Liver (tissue), 9 donors: ENCODE results near the gene ERC2. TPM values are rescaled to one million over a fixed set of nuclear protein-coding genes. Genes with fewer than 3 reads are reported as not detected.

Source experiments
- DNase-seq: peaks from one replicate; pipeline ENCODE4 v3.0.0-alpha.2; 2017; ENCODE audit warnings: low spot score
- H3K27ac ChIP-seq, 2 donors: one replicate each; pipeline ENCODE4 v1.7.0; 2013; ENCODE audit warnings: inconsistent platforms in 2 of 2, low read length in 2 of 2, control low read depth in 1 of 2, low read depth in 1 of 2, mild to moderate bottlenecking in 1 of 2
- H3K27me3 ChIP-seq, 4 donors: one replicate each; pipeline versions ENCODE4 v1.6.1 to v1.7.0; 2013; ENCODE audit warnings: low read length in 3 of 4, inconsistent platforms in 1 of 4, mild to moderate bottlenecking in 1 of 4, moderate library complexity in 1 of 4; ENCODE audit not compliant: control insufficient read depth in 4 of 4, insufficient read depth in 4 of 4
- H3K36me3 ChIP-seq, 4 donors: one replicate each; pipeline versions ENCODE4 v1.6.1 to v1.7.0; 2013; ENCODE audit warnings: low read length in 3 of 4, mild to moderate bottlenecking in 3 of 4, low read depth in 1 of 4, moderate library complexity in 1 of 4; ENCODE audit not compliant: control insufficient read depth in 4 of 4, insufficient read depth in 3 of 4
- H3K4me1 ChIP-seq, 4 donors: one replicate each; pipeline versions ENCODE4 v1.6.1 to v1.7.0; 2013; ENCODE audit warnings: low read length in 3 of 4, mild to moderate bottlenecking in 3 of 4, moderate library complexity in 1 of 4; ENCODE audit not compliant: control insufficient read depth in 4 of 4, insufficient read depth in 4 of 4
- H3K4me3 ChIP-seq, 3 donors: one replicate each; pipeline versions ENCODE4 v1.6.1 to v1.7.0; 2013; ENCODE audit warnings: low read length in 3 of 3, control low read depth in 1 of 3, low read depth in 1 of 3, mild to moderate bottlenecking in 1 of 3
- H3K9ac ChIP-seq, 2 donors: one replicate each; pipeline ENCODE4 v1.7.0; 2013; ENCODE audit warnings: low read length in 2 of 2, mild to moderate bottlenecking in 2 of 2, moderate library complexity in 2 of 2, control low read depth in 1 of 2, low read depth in 1 of 2
- H3K9me3 ChIP-seq, 4 donors: one replicate each; pipeline versions ENCODE4 v1.6.1 to v1.7.0; 2013; ENCODE audit warnings: low read length in 3 of 4; ENCODE audit not compliant: control insufficient read depth in 4 of 4
- ATF3 ChIP-seq: IDR thresholded peaks from 2 replicates; pipeline ENCODE4 v1.6.1; 2016; ENCODE audit warnings: antibody characterized with exemption
- CTCF ChIP-seq: fragments of 150-350 bp; IDR thresholded peaks from 2 replicates; pipeline ENCODE4 v1.5.1; 2017; ENCODE audit warnings: improper control_type of control experiment, low read depth, low read length; ENCODE audit not compliant: missing input control
- FOXA1 ChIP-seq: IDR thresholded peaks from 2 replicates; pipeline ENCODE4 v1.6.1; 2016; ENCODE audit warnings: antibody characterized with exemption
- GABPA ChIP-seq, 2 donors: IDR thresholded peaks in 1 of 2; conservative IDR thresholded peaks in 1 of 2; 2 replicates each; pipeline ENCODE4 v1.6.1; 2016; ENCODE audit warnings: antibody characterized with exemption in 2 of 2, mild to moderate bottlenecking in 1 of 2, moderate library complexity in 1 of 2
- HNF4G ChIP-seq: IDR thresholded peaks from 2 replicates; pipeline ENCODE4 v1.6.1; 2016; ENCODE audit warnings: antibody characterized with exemption
- JUND ChIP-seq, 2 donors: IDR thresholded peaks; 2 replicates each; pipeline ENCODE4 v1.6.1; 2016; ENCODE audit warnings: antibody characterized with exemption in 2 of 2
- MAX ChIP-seq: IDR thresholded peaks from 2 replicates; pipeline ENCODE4 v1.6.1; 2016; ENCODE audit warnings: antibody characterized with exemption
- NR2F2 ChIP-seq: IDR thresholded peaks from 2 replicates; pipeline ENCODE4 v1.6.1; 2016; ENCODE audit warnings: antibody characterized with exemption
- RAD21 ChIP-seq, 2 donors: IDR thresholded peaks; 2 replicates each; pipeline ENCODE4 v1.6.1; 2016; ENCODE audit warnings: antibody characterized with exemption in 2 of 2, mild to moderate bottlenecking in 2 of 2
- RXRA ChIP-seq, 2 donors: IDR thresholded peaks; 2 replicates each; pipeline ENCODE4 v1.6.1; 2017 to 2018; ENCODE audit warnings: antibody characterized with exemption in 2 of 2, mild to moderate bottlenecking in 1 of 2
- YY1 ChIP-seq: IDR thresholded peaks from 2 replicates; pipeline ENCODE4 v1.6.1; 2016; ENCODE audit warnings: antibody characterized with exemption, mild to moderate bottlenecking
- ZBTB33 ChIP-seq: IDR thresholded peaks from 2 replicates; pipeline ENCODE4 v1.6.1; 2016; ENCODE audit warnings: antibody characterized with exemption
- WGBS: extraction: QIAGEN DNeasy Blood & Tissue Kit; methylation state at CpG from one replicate; pipeline ENCODE4 v1.1.7; 2013; 5-methylcytosine and 5-hydroxymethylcytosine counted together
- polyA plus RNA-seq, 2 donors: library from polyadenylated mRNA; stranded (reverse) in 1 of 2; unstranded in 1 of 2; fragments of 200-250 nt in 1 of 2; fragments of >200 nt in 1 of 2; fragmentation: Nextera tagmentation in 1 of 2; extraction: Ambion mirVana in 1 of 2; gene quantifications; one replicate each; pipeline versions ENCODE4 v1.2.1 to v1.2.3, GENCODE V29; 2013 to 2015
- total RNA-seq, 2 donors: library from RNA; depleted of rRNA; stranded (reverse); fragments of >200 nt; gene quantifications; one replicate each; pipeline ENCODE4 v1.2.3, GENCODE V29; 2014
- donor health status: healthy.
- donor health status: healthy.
- donor health status: healthy.
- donor health status: healthy.
- donor health status: healthy.

ERC2 gene
- total and polyA plus RNA-seq, 4 donors, result 0.14 to 0.25 TPM; not detected in 2

- Histone ChIP-seq H3K4me1 (no peaks in the 10 kb centered on the region), H3K4me3 (no peak overlapping the region), H3K27ac (no peak overlapping the region), H3K27me3 (peaks cover 0 to 8% (median 0%) of the 10 kb centered on the region in 4 donors), H3K9ac (no peak overlapping the region), H3K36me3 (no peaks in the 10 kb centered on the region), H3K9me3 (peaks cover 0 to 2% (median 0%) of the 10 kb centered on the region in 4 donors)
- no peak for DNase-seq
- no peak for TF ChIP-seq HNF4G
- TF ChIP-seq CTCF, result peak; percentile 44
- TF ChIP-seq ATF3, result no peak
- TF ChIP-seq RAD21 (IDR thresholded peaks at IDR 0.05), result peak; percentile 71 to 77
- 49% methylated on average over 10 of the region's 10 CpGs for WGBS
Measured at GRCh38 chr3:56042326-56042951, 425.8 kb downstream of the ERC2 start.

GRCh38 chr3:56025326-56025725, 442.9 kb downstream of the ERC2 start:
- Histone ChIP-seq H3K27ac (no peak overlapping the region), H3K36me3 (no peaks in the 10 kb centered on the region), H3K9me3 (no peaks in the 10 kb centered on the region), H3K4me1 (no peaks in the 10 kb centered on the region), H3K27me3 (no peaks in the 10 kb centered on the region), H3K9ac (no peak overlapping the region), H3K4me3 (no peak overlapping the region)
- TF ChIP-seq RXRA (IDR thresholded peaks at IDR 0.05) (no peak), RAD21 (IDR thresholded peaks at IDR 0.05) (no peak), HNF4G (no peak), ZBTB33 (no peak), MAX (no peak), GABPA (IDR thresholded peaks at IDR 0.05 in 1 of 2, conservative IDR thresholded peaks at IDR 0.05 in 1 of 2) (no peak), FOXA1 (no peak), YY1 (no peak), CTCF (no peak), JUND (IDR thresholded peaks at IDR 0.05) (no peak), NR2F2 (no peak)
- WGBS, result 81% methylated on average over 1 of the region's 1 CpG
- DNase-seq, result no peak
